Stimulated activated CD8-positive, alpha-beta memory T cell treated with anti-CD3 and anti-CD28 coated beads, Interleukin-15, amount 100 ng/mL, for 24 hours (primary cell): Measurements from ENCODE around the gene ACAN.
"Not testable (repeated sequence)": the region's sequence is repeated elsewhere in the genome, so short reads cannot be mapped to it uniquely, and the experiment has no call there.

ENCODE experiments used
- DNase-seq: peaks from one replicate; pipeline ENCODE4 v3.0.0-alpha.2; 2020; ENCODE audit warnings: low read depth

The ACAN gene

GRCh38 chr15:88902846-88903245 lies 99.6 kb downstream of the ACAN start:
- no peak for DNase-seq

GRCh38 chr15:88904257-88904623 lies 101.0 kb downstream of the ACAN start:
- no peak for DNase-seq

- DNase-seq, result peak; percentile 78
Measured at GRCh38 chr15:88904624-88905327, 101.5 kb downstream of the ACAN start.

- no peak for DNase-seq
Measured at GRCh38 chr15:88905576-88905975, 102.3 kb downstream of the ACAN start.

- DNase-seq, result no peak
Measured at GRCh38 chr15:88906130-88906529, 102.9 kb downstream of the ACAN start.

- DNase-seq, result no peak
Measured at GRCh38 chr15:88906551-88906950, 103.3 kb downstream of the ACAN start.

GRCh38 chr15:88907111-88907510 lies 103.9 kb downstream of the ACAN start:
- DNase-seq, result no peak

- DNase-seq, result no peak
Measured at GRCh38 chr15:88908123-88908522, 104.9 kb downstream of the ACAN start.

GRCh38 chr15:88908697-88909621 lies 105.7 kb downstream of the ACAN start:
- no peak for DNase-seq

- DNase-seq, result no peak
Measured at GRCh38 chr15:88909956-88910831, 107.0 kb downstream of the ACAN start.

- no peak for DNase-seq
Measured at GRCh38 chr15:88911766-88912118, 108.5 kb downstream of the ACAN start.

GRCh38 chr15:88912500-88912921 lies 109.3 kb downstream of the ACAN start:
- no peak for DNase-seq

GRCh38 chr15:88913017-88913849 lies 110.0 kb downstream of the ACAN start, which contains the start of gene MFGE8:
MFGE8 (minus strand) TSS chr15:88913379; CDS start chr15:88913319, 60 bp downstream.
- peak; percentile 46 for DNase-seq

GRCh38 chr15:88913850-88914169 lies 110.6 kb downstream of the ACAN start:
- DNase-seq, result no peak

GRCh38 chr15:88915354-88915753 lies 112.1 kb downstream of the ACAN start:
- DNase-seq, result no peak

GRCh38 chr15:88917760-88918159 lies 114.5 kb downstream of the ACAN start:
- no peak for DNase-seq

- DNase-seq, result no peak
Measured at GRCh38 chr15:88918738-88919137, 115.5 kb downstream of the ACAN start.

GRCh38 chr15:88920186-88920891 lies 117.1 kb downstream of the ACAN start:
- DNase-seq, result no peak

GRCh38 chr15:88920892-88921435 lies 117.7 kb downstream of the ACAN start:
- not testable (repeated sequence) for DNase-seq
